Osteoblast (primary cell): ENCODE data around the gene IGF2. TPM values are rescaled to one million over a fixed set of nuclear protein-coding genes. Genes with fewer than 3 reads are reported as not detected.

ENCODE experiments used
- DNase-seq: peaks from one replicate; pipeline ENCODE4 v3.0.0; 2011; ENCODE audit warnings: low spot score, mixed read lengths; ENCODE audit not compliant: insufficient read length; ENCODE audit errors: missing footprints
- H2AFZ ChIP-seq: 2 replicates; pipeline ENCODE4 v1.6.0; 2011; ENCODE audit warnings: mild to moderate bottlenecking, low read length
- H3K27ac ChIP-seq: 2 replicates; pipeline ENCODE4 v1.5.1; 2011; ENCODE audit warnings: mild to moderate bottlenecking, low read depth, low read length, moderate library complexity
- H3K27me3 ChIP-seq: 2 replicates; pipeline ENCODE4 v1.6.0; 2012; ENCODE audit warnings: mild to moderate bottlenecking, control low read depth, inconsistent platforms, low read length, moderate library complexity; ENCODE audit not compliant: insufficient read depth
- H3K36me3 ChIP-seq: 2 replicates; pipeline ENCODE4 v1.5.1; 2011; ENCODE audit warnings: mild to moderate bottlenecking, low read length, control low read depth, moderate library complexity; ENCODE audit not compliant: insufficient read depth
- H3K4me1 ChIP-seq: 2 replicates; pipeline ENCODE4 v1.5.1; 2011; ENCODE audit warnings: mild to moderate bottlenecking, low read length, control low read depth, moderate library complexity; ENCODE audit not compliant: insufficient read depth
- H3K4me2 ChIP-seq: 2 replicates; pipeline ENCODE4 v1.6.0; 2011; ENCODE audit warnings: mild to moderate bottlenecking, low read length; ENCODE audit not compliant: insufficient read depth
- H3K4me3 ChIP-seq: fragments of 200-600 bp; sonication (generic); 3 replicates; pipeline ENCODE4 v1.5.1; 2012; ENCODE audit warnings: mild to moderate bottlenecking, low read length, inconsistent platforms; ENCODE audit not compliant: insufficient read depth
- H3K79me2 ChIP-seq: 2 replicates; pipeline ENCODE4 v1.6.0; 2012; ENCODE audit warnings: mild to moderate bottlenecking, low read length, control low read depth, inconsistent platforms; ENCODE audit not compliant: insufficient read depth
- H3K9me3 ChIP-seq: 2 replicates; pipeline ENCODE4 v1.5.1; 2011; ENCODE audit warnings: low read depth, low read length, control low read depth
- H4K20me1 ChIP-seq: 2 replicates; pipeline ENCODE4 v1.6.0; 2012; ENCODE audit warnings: mild to moderate bottlenecking, low read length, control low read depth; ENCODE audit not compliant: insufficient read depth
- CTCF ChIP-seq: IDR thresholded peaks from 2 replicates; pipeline ENCODE4 v1.5.1; 2011; ENCODE audit warnings: mild to moderate bottlenecking, low read depth, low read length, moderate library complexity; ENCODE audit errors: extremely low read depth
- total RNA-seq: library from RNA; depleted of rRNA; stranded (reverse); fragments of >200 nt; gene quantifications from 2 replicates; pipeline ENCODE4 v1.2.3, GENCODE V29; 2012

Gene IGF2
- total RNA-seq, 1 donor = 68.8 TPM

DNA sequence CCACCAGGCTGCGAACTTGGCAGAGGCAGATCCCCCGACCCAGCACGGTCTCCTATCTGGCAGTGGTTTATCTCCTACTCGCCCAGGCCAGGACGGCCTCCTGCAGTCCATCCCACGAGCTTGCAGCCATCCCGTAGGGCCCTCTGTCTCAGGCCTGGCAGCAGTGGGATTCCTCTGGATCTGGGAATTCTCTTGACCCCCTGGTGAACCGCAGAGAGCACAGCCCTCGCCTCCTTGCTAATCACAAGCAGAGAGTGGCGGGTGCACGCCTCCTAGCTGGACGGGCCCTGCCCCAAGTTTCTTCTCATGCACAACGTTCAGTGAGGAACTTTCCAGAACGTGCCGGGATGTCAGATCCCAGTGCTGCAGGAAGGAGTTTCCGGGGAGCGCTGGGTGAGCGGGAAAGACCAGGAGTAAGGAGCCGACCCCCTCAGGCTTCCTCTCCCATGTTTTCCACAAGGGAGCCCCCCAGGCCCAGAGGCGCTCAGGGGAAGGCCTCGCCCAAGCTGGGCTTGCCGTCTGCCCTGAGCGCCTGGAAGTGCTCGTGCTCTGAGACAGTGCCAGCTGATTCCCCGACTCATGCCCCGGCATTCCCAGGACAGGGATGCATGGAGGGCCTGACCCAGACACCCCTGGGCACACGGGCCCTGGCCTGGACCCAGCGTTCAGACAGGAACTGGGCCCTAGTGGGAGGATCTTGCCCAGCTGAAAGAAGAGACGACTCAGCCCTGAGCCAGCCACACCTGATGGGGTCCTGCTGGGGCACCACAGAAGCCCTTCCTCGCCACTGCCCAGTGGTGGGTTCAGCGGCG lies 24.6 kb downstream of the IGF2 start:
- Histone ChIP-seq H3K79me2 (no peaks in the 10 kb centered on the region), H3K36me3 (no peaks in the 10 kb centered on the region), H3K27me3 (peaks cover 21% of the 10 kb centered on the region), H3K27ac (no peak overlapping the region), H3K4me3 (no peak overlapping the region), H2AFZ (no peak overlapping the region), H4K20me1 (no peaks in the 10 kb centered on the region), H3K9me3 (no peaks in the 10 kb centered on the region), H3K4me1 (no peaks in the 10 kb centered on the region), H3K4me2 (no peak overlapping the region)
- no peak for DNase-seq
- no peak for TF ChIP-seq CTCF

- Histone ChIP-seq H3K9me3 (no peaks in the 10 kb centered on the region), H3K4me2 (no peak overlapping the region), H3K36me3 (no peaks in the 10 kb centered on the region), H4K20me1 (no peaks in the 10 kb centered on the region), H3K79me2 (no peaks in the 10 kb centered on the region), H3K4me3 (no peak overlapping the region), H3K4me1 (no peaks in the 10 kb centered on the region), H3K27me3 (peaks cover 19% of the 10 kb centered on the region), H2AFZ (no peak overlapping the region), H3K27ac (no peak overlapping the region)
- DNase-seq = no peak
- no peak for TF ChIP-seq CTCF
Observed at GRCh38 chr11:2113776-2114175, 25.4 kb downstream of the IGF2 start.

DNA sequence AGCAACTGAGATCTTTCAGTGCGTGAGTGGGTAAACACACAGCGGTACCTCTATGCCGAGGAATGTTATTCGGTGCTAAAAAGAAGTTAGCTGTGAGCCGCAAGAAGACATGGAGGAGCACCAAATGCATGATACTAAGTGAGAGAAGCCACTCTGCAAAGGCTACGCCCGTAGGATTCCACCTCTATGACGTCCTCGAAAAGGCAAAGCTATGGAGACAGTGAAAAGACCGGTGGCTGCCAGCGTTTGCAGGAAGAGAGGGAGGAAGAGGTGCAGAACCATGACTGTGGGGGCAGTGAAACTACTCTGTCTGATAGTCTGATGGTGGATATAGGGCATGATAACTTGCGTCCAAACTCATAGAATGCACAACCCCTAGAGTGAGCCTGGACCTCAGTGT lies 28.7 kb downstream of the IGF2 start:
- no peaks in the 10 kb centered on the region for H3K9me3 ChIP-seq
- no peaks in the 10 kb centered on the region for H4K20me1 ChIP-seq
- no peaks in the 10 kb centered on the region for H3K36me3 ChIP-seq
- no peaks in the 10 kb centered on the region for H3K79me2 ChIP-seq
- no peak for TF ChIP-seq CTCF
- DNase-seq = no peak
- H3K4me1 ChIP-seq = no peaks in the 10 kb centered on the region
- H2AFZ ChIP-seq = no peak overlapping the region
- H3K4me2 ChIP-seq = no peak overlapping the region
- peaks cover 8% of the 10 kb centered on the region for H3K27me3 ChIP-seq
- H3K4me3 ChIP-seq = no peak overlapping the region
- no peak overlapping the region for H3K27ac ChIP-seq

GRCh38 chr11:2109541-2110019 lies 29.6 kb downstream of the IGF2 start:
- H3K79me2 ChIP-seq = no peaks in the 10 kb centered on the region
- no peaks in the 10 kb centered on the region for H3K4me1 ChIP-seq
- no peak overlapping the region for H3K27ac ChIP-seq
- peaks cover 8% of the 10 kb centered on the region for H3K27me3 ChIP-seq
- no peak overlapping the region for H3K4me2 ChIP-seq
- H2AFZ ChIP-seq = no peak overlapping the region
- no peaks in the 10 kb centered on the region for H3K36me3 ChIP-seq
- no peak for DNase-seq
- no peaks in the 10 kb centered on the region for H3K9me3 ChIP-seq
- H4K20me1 ChIP-seq = no peaks in the 10 kb centered on the region
- H3K4me3 ChIP-seq = no peak overlapping the region
- TF ChIP-seq CTCF = no peak
